ENCODE results near the gene TMEM252.

- TF ChIP-seq POLR2A (IDR thresholded peaks at IDR 0.05): no peak
- no peak for TF ChIP-seq CTCF (IDR thresholded peaks at IDR 0.05)
- TF ChIP-seq POLR2AphosphoS5 (IDR thresholded peaks at IDR 0.05): no peak
Observed at GRCh38 chr9:68547417-68547816, 6.7 kb upstream of the TMEM252 start.

All from suprapubic skin (tissue), 4 donors.